ENCODE data around the gene SV2C.
"Not testable (repeated sequence)": the region's sequence is repeated elsewhere in the genome, so short reads cannot be mapped to it uniquely, and the experiment has no call there.

The SV2C gene

GRCh38 chr5:76291305-76292077, 208.3 kb downstream of the SV2C start:
- TF ChIP-seq CTCF (conservative IDR thresholded peaks at IDR 0.05; ENCODE audit: low read depth, low read length) = no peak
- DNase-seq (ENCODE audit: low read depth) = no peak
- H3K4me3 ChIP-seq (ENCODE audit: low read depth, low read length) = no peak overlapping the region

- DNase-seq (ENCODE audit: low read depth) = no peak
- no peak for TF ChIP-seq CTCF (conservative IDR thresholded peaks at IDR 0.05; ENCODE audit: low read depth, low read length)
- no peak overlapping the region for H3K4me3 ChIP-seq (ENCODE audit: low read depth, low read length)
Measured at GRCh38 chr5:76292620-76293322, 209.6 kb downstream of the SV2C start.

GRCh38 chr5:76294573-76294972, 211.4 kb downstream of the SV2C start:
- TF ChIP-seq CTCF (conservative IDR thresholded peaks at IDR 0.05; ENCODE audit: low read depth, low read length) = no peak
- DNase-seq (ENCODE audit: low read depth) = peak; percentile 6
- H3K4me3 ChIP-seq (ENCODE audit: low read depth, low read length) = no peak overlapping the region

GRCh38 chr5:76298852-76299251, 215.7 kb downstream of the SV2C start:
- no peak overlapping the region for H3K4me3 ChIP-seq (ENCODE audit: low read depth, low read length)
- no peak for TF ChIP-seq CTCF (conservative IDR thresholded peaks at IDR 0.05; ENCODE audit: low read depth, low read length)
- DNase-seq (ENCODE audit: low read depth) = no peak

- no peak for TF ChIP-seq CTCF (conservative IDR thresholded peaks at IDR 0.05; ENCODE audit: low read depth, low read length)
- no peak for DNase-seq (ENCODE audit: low read depth)
- H3K4me3 ChIP-seq (ENCODE audit: low read depth, low read length) = no peak overlapping the region
Measured at GRCh38 chr5:76299592-76299991, 216.4 kb downstream of the SV2C start.

GRCh38 chr5:76301932-76302331, 218.7 kb downstream of the SV2C start:
- H3K4me3 ChIP-seq (ENCODE audit: low read depth, low read length); DNase-seq (ENCODE audit: low read depth): not testable (repeated sequence)

GRCh38 chr5:76302661-76303060, 219.5 kb downstream of the SV2C start:
- not testable (repeated sequence) for DNase-seq (ENCODE audit: low read depth); H3K4me3 ChIP-seq (ENCODE audit: low read depth, low read length)

GRCh38 chr5:76303921-76304320, 220.7 kb downstream of the SV2C start:
- TF ChIP-seq CTCF (conservative IDR thresholded peaks at IDR 0.05; ENCODE audit: low read depth, low read length) = no peak
- no peak for DNase-seq (ENCODE audit: low read depth)
- H3K4me3 ChIP-seq (ENCODE audit: low read depth, low read length) = no peak overlapping the region

All from choroid plexus epithelial cell (primary cell).